HPDE6-E6E7 (cell line): ENCODE measurements around the gene ALDH3B1.
A peak's percentile ranks its signal among the peaks of the same experiment; 100 is the strongest.

Experiments
- DNase-seq: peaks from one replicate; pipeline ENCODE4 v3.0.0; 2011; ENCODE audit warnings: missing footprints; ENCODE audit errors: extremely low spot score

The ALDH3B1 gene

GRCh38 chr11:68013611-68014156 is 3.6 kb downstream of the ALDH3B1 start:
- DNase-seq = no peak

GRCh38 chr11:68014157-68014946 is 4.2 kb downstream of the ALDH3B1 start:
- DNase-seq = peak; percentile 75

GRCh38 chr11:68014947-68015447 is 4.9 kb downstream of the ALDH3B1 start:
- no peak for DNase-seq

- no peak for DNase-seq
Measured at GRCh38 chr11:68015467-68015866, 5.3 kb downstream of the ALDH3B1 start.

GRCh38 chr11:68016161-68016903 is 6.2 kb downstream of the ALDH3B1 start:
- no peak for DNase-seq

GRCh38 chr11:68016904-68017817 is 7.0 kb downstream of the ALDH3B1 start:
- DNase-seq = no peak

- no peak for DNase-seq
Measured at GRCh38 chr11:68017980-68018729, 8.0 kb downstream of the ALDH3B1 start.

GRCh38 chr11:68018730-68019190 is 8.6 kb downstream of the ALDH3B1 start:
- DNase-seq = no peak

- DNase-seq = no peak
Measured at GRCh38 chr11:68019486-68019885, 9.4 kb downstream of the ALDH3B1 start.

- no peak for DNase-seq
Measured at GRCh38 chr11:68020575-68020974, 10.4 kb downstream of the ALDH3B1 start.

- DNase-seq = no peak
Measured at GRCh38 chr11:68021167-68021787, 11.2 kb downstream of the ALDH3B1 start.

GRCh38 chr11:68022531-68022930 is 12.4 kb downstream of the ALDH3B1 start:
- DNase-seq = no peak

GRCh38 chr11:68024508-68024907 is 14.4 kb downstream of the ALDH3B1 start:
- DNase-seq = no peak

- no peak for DNase-seq
Measured at GRCh38 chr11:68025047-68025446, 14.9 kb downstream of the ALDH3B1 start.

GRCh38 chr11:68026391-68027105 is 16.4 kb downstream of the ALDH3B1 start:
- no peak for DNase-seq

- DNase-seq = no peak
Measured at GRCh38 chr11:68027667-68028066, 17.5 kb downstream of the ALDH3B1 start.

GRCh38 chr11:68028802-68029545 is 18.8 kb downstream of the ALDH3B1 start:
- DNase-seq = no peak

GRCh38 chr11:68030318-68031143 is 20.4 kb downstream of the ALDH3B1 start, which contains the start of gene NDUFS8:
NDUFS8 (plus strand) TSS chr11:68030681; CDS start chr11:68032152, 1,471 bp downstream.
- peak; percentile 99 for DNase-seq
